Breast epithelium (tissue), 3 donors: Measurements from ENCODE around the gene ZMYM3.
A peak's percentile ranks its signal among the peaks of the same experiment; 100 is the strongest.

Source experiments
- CTCF ChIP-seq, 3 donors: fragments of 450-650 bp; IDR thresholded peaks; one replicate each; pipeline ENCODE4 v1.5.1; 2016 to 2017; ENCODE audit warnings: antibody characterized with exemption in 3 of 3, mild to moderate bottlenecking in 3 of 3, moderate library complexity in 3 of 3
- POLR2A ChIP-seq: fragments of 450-650 bp; IDR thresholded peaks from one replicate; pipeline ENCODE4 v1.6.1; 2016; ENCODE audit warnings: antibody characterized with exemption, mild to moderate bottlenecking, moderate library complexity
- POLR2AphosphoS5 ChIP-seq, 3 donors: sonication (generic); formaldehyde crosslinking; IDR thresholded peaks; one replicate each; pipeline ENCODE4 v1.6.1; 2017; ENCODE audit warnings: antibody characterized with exemption in 3 of 3

GRCh38 chrX:71283403-71284143 lies 29.6 kb upstream of the ZMYM3 start, which contains the start of gene NONO:
- TF ChIP-seq CTCF (IDR thresholded peaks at IDR 0.05) = peak in 2 of 3 donors; percentile 10 to 16
- peak; percentile 59 to 89 (median 87) for TF ChIP-seq POLR2AphosphoS5 (IDR thresholded peaks at IDR 0.05)
- peak; percentile 63 for TF ChIP-seq POLR2A
